Measurements from ENCODE around the gene DOCK9. TPM values are rescaled to one million over a fixed set of nuclear protein-coding genes. Genes with fewer than 3 reads are reported as not detected.

Gene DOCK9
- total and polyA plus RNA-seq, 9 donors = 31.0 to 75.3 (median 45.4) TPM

GRCh38 chr13:98877936-98878335, 99.9 kb downstream of the DOCK9 start:
- no peaks in the 10 kb centered on the region for H3K36me3 ChIP-seq
- no peaks in the 10 kb centered on the region for H3K4me1 ChIP-seq (ENCODE audit: insufficient read depth)
- H3K27ac ChIP-seq = no peak overlapping the region
- TF ChIP-seq CTCF (IDR thresholded peaks at IDR 0.05) = no peak
- TF ChIP-seq EP300 (IDR thresholded peaks at IDR 0.05) = no peak
- TF ChIP-seq POLR2A (IDR thresholded peaks at IDR 0.05) = no peak
- no peak for DNase-seq
- intact Hi-C loops (cut with DNase I) = no loop called here
- H3K9me3 ChIP-seq = no peaks in the 10 kb centered on the region
- no peak overlapping the region for H3K4me3 ChIP-seq
- 87 to 94% (median 91%) methylated on average over 4 of the region's 4 CpGs for WGBS, 3 donors
- H3K27me3 ChIP-seq = no peaks in the 10 kb centered on the region

- DNase-seq = no peak
- no peaks in the 10 kb centered on the region for H3K4me1 ChIP-seq (ENCODE audit: insufficient read depth)
- no peak overlapping the region for H3K27ac ChIP-seq
- H3K9me3 ChIP-seq = no peaks in the 10 kb centered on the region
- H3K4me3 ChIP-seq = no peak overlapping the region
- H3K27me3 ChIP-seq = no peaks in the 10 kb centered on the region
- no peaks in the 10 kb centered on the region for H3K36me3 ChIP-seq
- intact Hi-C loops (cut with DNase I) = no loop called here
- WGBS, 3 donors = 91 to 98% (median 97%) methylated on average over 3 of the region's 3 CpGs
- TF ChIP-seq POLR2A (IDR thresholded peaks at IDR 0.05) (no peak), CTCF (IDR thresholded peaks at IDR 0.05) (no peak), EP300 (IDR thresholded peaks at IDR 0.05) (no peak)
Observed at GRCh38 chr13:98877466-98877865, 100.4 kb downstream of the DOCK9 start.

GRCh38 chr13:98875146-98875729, 102.6 kb downstream of the DOCK9 start:
- TF ChIP-seq CTCF (IDR thresholded peaks at IDR 0.05) (no peak), POLR2A (IDR thresholded peaks at IDR 0.05) (no peak), EP300 (IDR thresholded peaks at IDR 0.05) (no peak)
- no peak overlapping the region for H3K4me3 ChIP-seq
- H3K27me3 ChIP-seq = no peaks in the 10 kb centered on the region
- no peaks in the 10 kb centered on the region for H3K9me3 ChIP-seq
- H3K36me3 ChIP-seq = no peaks in the 10 kb centered on the region
- H3K4me1 ChIP-seq (ENCODE audit: insufficient read depth) = no peaks in the 10 kb centered on the region
- intact Hi-C loops (cut with DNase I) = no loop called here
- WGBS, 3 donors = 46 to 56% (median 48%) methylated on average over 1 of the region's 1 CpG
- no peak overlapping the region for H3K27ac ChIP-seq
- no peak for DNase-seq

- no peak overlapping the region for H3K27ac ChIP-seq
- H3K4me1 ChIP-seq (ENCODE audit: insufficient read depth) = no peaks in the 10 kb centered on the region
- no peaks in the 10 kb centered on the region for H3K36me3 ChIP-seq
- no peak for DNase-seq
- H3K9me3 ChIP-seq = no peaks in the 10 kb centered on the region
- TF ChIP-seq CTCF (IDR thresholded peaks at IDR 0.05) = no peak
- no peak for TF ChIP-seq POLR2A (IDR thresholded peaks at IDR 0.05)
- TF ChIP-seq EP300 (IDR thresholded peaks at IDR 0.05) = no peak
- WGBS, 3 donors = 94 to 100% (median 96%) methylated on average over 2 of the region's 2 CpGs
- intact Hi-C loops (cut with DNase I) = no loop called here
- no peak overlapping the region for H3K4me3 ChIP-seq
- H3K27me3 ChIP-seq = no peaks in the 10 kb centered on the region
Observed at GRCh38 chr13:98874029-98874397, 103.9 kb downstream of the DOCK9 start.

Data from ovary (tissue), 9 donors.